Measurements from ENCODE around the gene LIPE.

Gene LIPE, protein sequence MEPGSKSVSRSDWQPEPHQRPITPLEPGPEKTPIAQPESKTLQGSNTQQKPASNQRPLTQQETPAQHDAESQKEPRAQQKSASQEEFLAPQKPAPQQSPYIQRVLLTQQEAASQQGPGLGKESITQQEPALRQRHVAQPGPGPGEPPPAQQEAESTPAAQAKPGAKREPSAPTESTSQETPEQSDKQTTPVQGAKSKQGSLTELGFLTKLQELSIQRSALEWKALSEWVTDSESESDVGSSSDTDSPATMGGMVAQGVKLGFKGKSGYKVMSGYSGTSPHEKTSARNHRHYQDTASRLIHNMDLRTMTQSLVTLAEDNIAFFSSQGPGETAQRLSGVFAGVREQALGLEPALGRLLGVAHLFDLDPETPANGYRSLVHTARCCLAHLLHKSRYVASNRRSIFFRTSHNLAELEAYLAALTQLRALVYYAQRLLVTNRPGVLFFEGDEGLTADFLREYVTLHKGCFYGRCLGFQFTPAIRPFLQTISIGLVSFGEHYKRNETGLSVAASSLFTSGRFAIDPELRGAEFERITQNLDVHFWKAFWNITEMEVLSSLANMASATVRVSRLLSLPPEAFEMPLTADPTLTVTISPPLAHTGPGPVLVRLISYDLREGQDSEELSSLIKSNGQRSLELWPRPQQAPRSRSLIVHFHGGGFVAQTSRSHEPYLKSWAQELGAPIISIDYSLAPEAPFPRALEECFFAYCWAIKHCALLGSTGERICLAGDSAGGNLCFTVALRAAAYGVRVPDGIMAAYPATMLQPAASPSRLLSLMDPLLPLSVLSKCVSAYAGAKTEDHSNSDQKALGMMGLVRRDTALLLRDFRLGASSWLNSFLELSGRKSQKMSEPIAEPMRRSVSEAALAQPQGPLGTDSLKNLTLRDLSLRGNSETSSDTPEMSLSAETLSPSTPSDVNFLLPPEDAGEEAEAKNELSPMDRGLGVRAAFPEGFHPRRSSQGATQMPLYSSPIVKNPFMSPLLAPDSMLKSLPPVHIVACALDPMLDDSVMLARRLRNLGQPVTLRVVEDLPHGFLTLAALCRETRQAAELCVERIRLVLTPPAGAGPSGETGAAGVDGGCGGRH

DNA sequence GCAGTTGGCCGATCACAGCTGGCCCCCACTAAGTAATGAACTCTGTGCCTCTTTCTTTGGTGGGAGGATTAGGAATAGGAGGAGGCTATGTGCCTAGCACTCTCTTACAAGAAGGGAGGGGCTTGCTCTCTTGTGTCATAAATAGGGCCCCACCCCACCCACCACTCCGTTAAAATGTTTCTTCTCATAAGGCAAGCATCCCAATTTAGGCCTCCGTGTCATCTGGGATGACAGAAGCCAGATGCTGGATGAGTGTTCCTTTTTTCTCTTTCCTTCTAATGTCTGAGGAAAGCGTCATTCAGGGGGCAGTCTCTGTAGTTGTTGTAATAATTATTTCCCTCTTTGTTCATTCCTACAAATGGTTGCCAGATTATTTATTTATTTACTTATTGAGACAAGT, at the start of gene LIPE:
TSS of gene LIPE (minus strand) at position 76 of the 400 bp plus-strand sequence. CDS start 239 bp downstream, outside the sequence.
- Histone ChIP-seq H3K27ac (ENCODE audit: low read length) (no peak within 1 kb of the TSS), H3K4me1 (ENCODE audit: control insufficient read depth, insufficient read depth, low read length) (no peaks in the 10 kb centered on the region; the same call in 1 of the 2 replicates), H3K36me3 (ENCODE audit: control insufficient read depth, insufficient read depth, low read length) (no peaks in the 10 kb centered on the region), H3K9me3 (ENCODE audit: control insufficient read depth, insufficient read depth, low read length) (no peaks in the 10 kb centered on the region), H3K27me3 (ENCODE audit: control insufficient read depth, insufficient read depth, low read length) (peaks cover 5% of the 10 kb centered on the region; the same call in 1 of the 2 replicates), H3K4me3 (ENCODE audit: low read length) (no peak within 1 kb of the TSS)
- no CpG with 5 or more reads among the region's 4 CpGs for WGBS (ENCODE audit: insufficient coverage, insufficient read length)
- no peak for DNase-seq (ENCODE audit: low read depth, low spot score)

DNA sequence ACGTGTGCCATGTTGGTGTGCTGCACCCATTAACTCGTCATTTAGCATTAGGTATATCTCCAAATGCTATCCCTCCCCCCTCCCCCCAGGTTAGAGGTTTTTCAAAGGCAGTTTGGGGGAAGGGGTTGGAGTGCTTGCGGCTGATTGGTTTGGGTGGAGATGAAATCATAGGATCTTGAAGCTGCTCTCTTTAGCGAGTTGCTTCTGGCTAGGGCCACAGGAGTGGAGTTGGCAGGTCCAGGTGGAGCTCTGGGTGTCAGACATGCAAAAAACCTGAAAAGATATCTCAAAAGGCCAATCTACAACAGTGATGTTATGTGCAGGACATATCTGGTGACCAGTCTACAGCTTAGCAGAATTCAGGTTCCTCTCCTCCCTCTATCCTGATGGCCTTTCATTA, 48.2 kb upstream of the LIPE start:
- Histone ChIP-seq H3K9me3 (ENCODE audit: control insufficient read depth, insufficient read depth, low read length) (no peaks in the 10 kb centered on the region), H3K36me3 (ENCODE audit: control insufficient read depth, insufficient read depth, low read length) (no peaks in the 10 kb centered on the region), H3K27me3 (ENCODE audit: control insufficient read depth, insufficient read depth, low read length) (no peaks in the 10 kb centered on the region), H3K4me1 (ENCODE audit: control insufficient read depth, insufficient read depth, low read length) (peaks cover 12% of the 10 kb centered on the region), H3K27ac (ENCODE audit: low read length) (no peak overlapping the region), H3K4me3 (ENCODE audit: low read length) (no peak overlapping the region)
- DNase-seq (ENCODE audit: low read depth, low spot score): no peak
- WGBS (ENCODE audit: insufficient coverage, insufficient read length): no CpG with 5 or more reads among the region's 4 CpGs

DNA sequence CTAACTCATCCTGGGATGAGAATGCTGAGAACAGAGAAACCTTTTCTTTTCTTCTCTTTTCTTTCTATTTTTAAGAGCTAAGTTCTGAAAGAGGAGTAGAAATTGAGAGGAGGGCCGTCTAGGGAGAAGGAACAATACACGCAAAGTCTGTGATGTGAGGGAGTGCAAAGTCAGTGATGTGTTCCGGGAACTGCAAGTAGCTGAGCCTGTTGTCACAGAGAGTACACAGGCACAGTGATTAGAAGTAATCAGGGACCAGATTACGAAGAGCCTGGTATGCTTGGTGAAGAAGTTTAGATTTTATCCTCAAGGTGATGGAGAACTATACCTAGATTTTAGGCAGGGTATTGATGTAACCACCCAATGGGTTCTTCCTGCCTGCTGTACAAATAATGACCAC, 47.6 kb upstream of the LIPE start:
- Histone ChIP-seq H3K27me3 (ENCODE audit: control insufficient read depth, insufficient read depth, low read length) (no peaks in the 10 kb centered on the region), H3K4me3 (ENCODE audit: low read length) (no peak overlapping the region), H3K4me1 (ENCODE audit: control insufficient read depth, insufficient read depth, low read length) (peaks cover 12% of the 10 kb centered on the region), H3K27ac (ENCODE audit: low read length) (peak overlapping the region; percentile 95), H3K36me3 (ENCODE audit: control insufficient read depth, insufficient read depth, low read length) (no peaks in the 10 kb centered on the region), H3K9me3 (ENCODE audit: control insufficient read depth, insufficient read depth, low read length) (no peaks in the 10 kb centered on the region)
- WGBS (ENCODE audit: insufficient coverage, insufficient read length): no CpG with 5 or more reads among the region's 4 CpGs
- no peak for DNase-seq (ENCODE audit: low read depth, low spot score)

DNA sequence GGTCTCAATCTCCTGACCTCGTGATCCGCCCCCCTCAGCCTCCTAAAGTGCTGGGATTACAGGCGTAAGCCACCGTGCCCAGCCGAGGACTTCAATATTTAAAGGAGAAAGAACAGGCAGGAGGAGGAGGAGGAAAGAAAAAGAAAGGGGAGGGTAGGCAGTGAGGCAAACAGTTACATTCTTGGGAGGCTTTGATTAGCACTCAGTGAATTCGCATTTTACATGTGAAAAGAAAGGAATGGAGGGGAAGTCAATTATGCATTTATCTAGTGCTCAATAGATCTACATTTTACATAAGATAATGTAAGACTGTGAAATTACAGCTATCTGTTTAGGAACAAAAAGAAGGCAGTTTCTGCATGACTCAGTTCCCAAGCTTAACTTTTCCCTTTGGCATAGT, 46.5 kb upstream of the LIPE start:
- no peaks in the 10 kb centered on the region for H3K36me3 ChIP-seq (ENCODE audit: control insufficient read depth, insufficient read depth, low read length)
- peaks cover 12% of the 10 kb centered on the region for H3K4me1 ChIP-seq (ENCODE audit: control insufficient read depth, insufficient read depth, low read length)
- no CpG with 5 or more reads among the region's 6 CpGs for WGBS (ENCODE audit: insufficient coverage, insufficient read length)
- no peaks in the 10 kb centered on the region for H3K9me3 ChIP-seq (ENCODE audit: control insufficient read depth, insufficient read depth, low read length)
- H3K4me3 ChIP-seq (ENCODE audit: low read length): no peak overlapping the region
- no peak for DNase-seq (ENCODE audit: low read depth, low spot score)
- no peaks in the 10 kb centered on the region for H3K27me3 ChIP-seq (ENCODE audit: control insufficient read depth, insufficient read depth, low read length)
- peak overlapping the region; percentile 60 for H3K27ac ChIP-seq (ENCODE audit: low read length)

DNA sequence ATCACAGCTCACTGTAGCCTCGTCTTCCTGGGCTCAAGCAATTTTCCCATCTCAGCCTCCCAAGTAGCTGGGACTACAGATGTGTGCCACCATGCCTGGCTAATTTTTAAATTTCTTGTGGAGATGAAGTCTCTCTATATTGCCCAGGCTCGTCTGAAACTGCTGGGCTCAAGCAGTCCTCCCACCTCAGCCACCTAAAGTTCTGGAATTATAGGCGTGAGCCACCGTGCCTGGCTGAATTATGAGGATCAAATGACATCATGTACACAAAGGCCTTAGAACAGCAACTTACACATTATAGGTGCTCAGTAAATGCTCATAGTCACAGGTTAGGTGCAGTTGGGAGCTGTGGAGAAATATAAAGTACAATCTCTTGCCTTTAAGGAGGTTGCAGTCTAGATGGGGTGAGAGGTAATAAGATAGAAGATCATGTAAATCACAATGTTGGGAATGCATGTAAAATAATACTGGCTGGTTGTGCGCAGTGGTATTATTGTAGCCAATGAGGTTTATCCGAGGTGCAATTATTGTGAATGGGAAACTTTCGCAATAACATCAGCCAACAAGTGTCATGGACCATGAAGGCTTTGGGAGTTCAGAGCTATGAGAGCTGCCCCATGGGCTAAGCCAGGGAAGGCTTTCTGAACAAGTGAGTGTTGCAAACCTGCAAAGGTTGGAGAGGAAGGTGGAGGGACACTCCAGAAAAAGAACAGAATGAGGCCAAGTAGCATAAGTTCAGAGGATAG, 45.4 kb upstream of the LIPE start:
- no peak overlapping the region for H3K4me3 ChIP-seq (ENCODE audit: low read length)
- no peaks in the 10 kb centered on the region for H3K9me3 ChIP-seq (ENCODE audit: control insufficient read depth, insufficient read depth, low read length)
- DNase-seq (ENCODE audit: low read depth, low spot score): no peak
- no CpG with 5 or more reads among the region's 7 CpGs for WGBS (ENCODE audit: insufficient coverage, insufficient read length)
- H3K36me3 ChIP-seq (ENCODE audit: control insufficient read depth, insufficient read depth, low read length): no peaks in the 10 kb centered on the region
- H3K27me3 ChIP-seq (ENCODE audit: control insufficient read depth, insufficient read depth, low read length): no peaks in the 10 kb centered on the region
- peak overlapping the region; percentile 33 for H3K27ac ChIP-seq (ENCODE audit: low read length)
- H3K4me1 ChIP-seq (ENCODE audit: control insufficient read depth, insufficient read depth, low read length): peaks cover 12% of the 10 kb centered on the region

DNA sequence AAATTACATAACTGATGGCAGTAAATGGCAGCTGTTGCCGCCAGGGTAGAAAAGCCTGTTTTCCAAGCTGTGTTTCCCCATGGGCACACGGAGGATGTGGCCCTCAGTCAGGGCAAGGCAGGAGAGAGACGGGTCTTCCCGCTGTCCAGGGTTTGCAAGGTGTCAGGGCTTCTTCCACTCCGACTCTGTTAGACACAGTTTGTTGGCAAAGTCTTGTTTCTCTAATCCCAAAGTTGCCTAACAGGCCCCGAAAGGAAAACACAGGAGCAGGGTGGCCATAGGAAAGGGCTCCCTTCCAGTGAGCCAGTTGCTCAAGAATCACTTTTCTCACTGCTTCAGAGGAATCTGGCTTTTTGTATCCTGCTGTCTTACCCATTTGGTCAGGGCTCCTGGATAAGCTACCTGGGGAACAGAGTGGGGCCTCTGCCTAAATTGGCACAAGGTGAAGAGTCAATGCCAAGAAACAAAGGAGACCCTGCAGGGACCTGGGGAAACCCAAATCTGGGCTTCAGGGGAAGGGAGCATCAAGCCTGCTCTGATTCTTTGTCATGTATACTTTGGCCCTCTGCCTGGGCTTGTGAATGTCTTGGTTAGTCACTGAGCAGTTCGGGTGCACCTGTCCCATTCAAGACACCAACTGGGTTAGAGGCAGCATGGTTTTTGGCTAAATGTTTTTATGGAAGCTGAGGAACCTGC, 44.5 kb upstream of the LIPE start:
- Histone ChIP-seq H3K27me3 (ENCODE audit: control insufficient read depth, insufficient read depth, low read length) (no peaks in the 10 kb centered on the region), H3K9me3 (ENCODE audit: control insufficient read depth, insufficient read depth, low read length) (no peaks in the 10 kb centered on the region), H3K4me1 (ENCODE audit: control insufficient read depth, insufficient read depth, low read length) (peaks cover 12% of the 10 kb centered on the region), H3K27ac (ENCODE audit: low read length) (no peak overlapping the region), H3K36me3 (ENCODE audit: control insufficient read depth, insufficient read depth, low read length) (no peaks in the 10 kb centered on the region), H3K4me3 (ENCODE audit: low read length) (no peak overlapping the region)
- WGBS (ENCODE audit: insufficient coverage, insufficient read length): no CpG with 5 or more reads among the region's 7 CpGs
- DNase-seq (ENCODE audit: low read depth, low spot score): no peak

DNA sequence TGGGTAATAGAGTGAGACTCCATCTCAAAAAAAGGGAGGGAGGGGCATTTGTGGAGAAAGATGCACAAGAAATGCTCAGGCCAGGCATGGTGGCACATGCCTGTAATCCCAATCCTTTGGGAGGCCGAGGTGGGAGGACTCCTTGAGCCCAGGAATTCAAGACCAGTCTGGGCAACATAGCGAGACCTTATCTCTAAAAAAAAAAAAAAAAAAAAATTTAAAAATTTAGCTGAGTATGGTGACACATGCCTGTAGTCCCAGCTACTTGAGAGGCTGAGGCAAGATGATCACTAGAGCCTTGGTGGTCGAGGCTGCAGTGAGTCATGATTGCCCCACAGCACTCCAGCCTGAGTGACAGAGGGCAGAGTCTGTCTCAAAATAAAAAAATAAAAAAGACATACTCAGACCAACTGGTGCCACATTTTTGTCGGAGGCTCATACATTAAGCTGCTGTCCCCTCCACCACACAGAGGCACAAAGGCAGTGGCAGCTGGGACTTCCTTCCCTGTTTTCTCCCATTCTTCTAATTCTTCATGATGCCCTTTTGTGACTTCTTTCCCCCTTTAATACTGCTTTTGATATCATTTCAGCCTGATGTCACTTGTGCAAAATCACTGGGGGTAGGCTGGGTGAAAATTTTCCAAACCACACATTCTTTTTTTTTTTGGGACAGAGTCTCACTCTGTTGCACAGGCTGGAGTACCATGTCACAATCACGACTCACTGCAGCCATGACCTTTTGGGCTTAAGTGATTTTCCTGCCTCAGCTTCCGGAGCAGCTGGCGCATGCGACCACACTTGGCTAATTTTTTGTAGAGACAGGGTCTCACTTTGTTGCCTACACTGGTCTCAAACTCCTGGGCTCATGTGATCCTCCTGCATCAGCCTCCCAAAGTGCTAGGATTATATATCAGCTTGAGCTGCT, 42.4 kb upstream of the LIPE start:
- H3K36me3 ChIP-seq (ENCODE audit: control insufficient read depth, insufficient read depth, low read length): no peaks in the 10 kb centered on the region
- H3K4me1 ChIP-seq (ENCODE audit: control insufficient read depth, insufficient read depth, low read length): peaks cover 4% of the 10 kb centered on the region; the same call in 1 of the 2 replicates
- no peak for DNase-seq (ENCODE audit: low read depth, low spot score)
- no peak overlapping the region for H3K27ac ChIP-seq (ENCODE audit: low read length)
- no CpG with 5 or more reads among the region's 8 CpGs for WGBS (ENCODE audit: insufficient coverage, insufficient read length)
- H3K9me3 ChIP-seq (ENCODE audit: control insufficient read depth, insufficient read depth, low read length): no peaks in the 10 kb centered on the region
- no peak overlapping the region for H3K4me3 ChIP-seq (ENCODE audit: low read length)
- no peaks in the 10 kb centered on the region for H3K27me3 ChIP-seq (ENCODE audit: control insufficient read depth, insufficient read depth, low read length)

DNA sequence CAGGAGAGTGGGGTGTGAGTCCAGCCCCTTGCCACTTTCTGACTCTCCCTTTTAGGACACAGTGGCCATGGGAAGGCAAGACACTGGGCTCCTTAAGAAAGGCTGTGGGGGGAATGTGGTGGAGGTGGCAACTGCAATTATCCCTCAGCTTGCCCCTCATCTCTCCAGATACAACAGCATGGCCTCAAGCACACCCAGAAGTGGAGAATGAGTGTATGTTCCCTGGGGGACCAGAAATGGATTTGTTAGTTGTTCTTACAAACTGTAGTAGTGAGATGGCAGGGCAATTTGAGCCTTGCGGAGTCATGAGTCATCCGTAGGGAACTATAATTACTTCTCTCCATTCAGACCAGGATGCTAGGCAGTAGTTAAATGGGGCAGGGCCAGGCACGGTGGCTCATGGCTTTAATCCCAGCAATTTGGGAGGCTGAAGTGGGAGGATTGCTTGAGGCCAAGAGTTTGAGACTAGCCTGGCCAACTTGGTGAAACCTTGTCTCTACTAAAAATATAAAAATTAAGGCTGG, 41.1 kb upstream of the LIPE start:
- no peaks in the 10 kb centered on the region for H3K9me3 ChIP-seq (ENCODE audit: control insufficient read depth, insufficient read depth, low read length)
- no peak overlapping the region for H3K27ac ChIP-seq (ENCODE audit: low read length)
- no peaks in the 10 kb centered on the region for H3K36me3 ChIP-seq (ENCODE audit: control insufficient read depth, insufficient read depth, low read length)
- H3K27me3 ChIP-seq (ENCODE audit: control insufficient read depth, insufficient read depth, low read length): no peaks in the 10 kb centered on the region
- H3K4me3 ChIP-seq (ENCODE audit: low read length): no peak overlapping the region
- no peak for DNase-seq (ENCODE audit: low read depth, low spot score)
- H3K4me1 ChIP-seq (ENCODE audit: control insufficient read depth, insufficient read depth, low read length): peaks cover 4% of the 10 kb centered on the region; the same call in 1 of the 2 replicates
- WGBS (ENCODE audit: insufficient coverage, insufficient read length): no CpG with 5 or more reads among the region's 3 CpGs

Data from iPS DF 6.9 (cell line).